Measurements from ENCODE around the gene ATG9B.

The ATG9B gene

GRCh38 chr7:150998341-150998740 lies 26.0 kb downstream of the ATG9B start:
- DNase-seq = no peak

DNA sequence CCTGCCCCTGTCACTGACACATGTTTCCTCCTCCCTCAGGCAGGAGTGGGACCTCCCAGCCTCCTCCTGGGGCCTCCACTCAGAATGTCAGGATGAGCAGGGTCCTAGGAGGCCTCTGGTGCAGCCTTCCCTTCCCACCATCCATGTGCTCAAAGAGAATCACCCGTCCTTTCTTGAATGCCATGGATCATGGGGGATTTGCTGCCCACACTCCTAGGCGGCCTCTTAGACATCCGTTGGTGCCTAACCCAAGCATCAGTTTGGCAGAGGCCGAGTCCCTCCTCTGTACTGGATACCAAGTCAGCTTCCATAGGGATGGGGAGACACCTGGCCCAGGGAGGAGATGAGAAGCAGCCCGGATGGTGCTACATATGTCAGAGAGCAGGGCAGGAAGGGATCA lies 26.5 kb downstream of the ATG9B start:
- no peak for DNase-seq

GRCh38 chr7:150997075-150997511 lies 27.2 kb downstream of the ATG9B start:
- DNase-seq = no peak

GRCh38 chr7:150996376-150997074 lies 27.8 kb downstream of the ATG9B start:
- DNase-seq = no peak

GRCh38 chr7:150994838-150995510 lies 29.3 kb downstream of the ATG9B start:
- DNase-seq = no peak

DNA sequence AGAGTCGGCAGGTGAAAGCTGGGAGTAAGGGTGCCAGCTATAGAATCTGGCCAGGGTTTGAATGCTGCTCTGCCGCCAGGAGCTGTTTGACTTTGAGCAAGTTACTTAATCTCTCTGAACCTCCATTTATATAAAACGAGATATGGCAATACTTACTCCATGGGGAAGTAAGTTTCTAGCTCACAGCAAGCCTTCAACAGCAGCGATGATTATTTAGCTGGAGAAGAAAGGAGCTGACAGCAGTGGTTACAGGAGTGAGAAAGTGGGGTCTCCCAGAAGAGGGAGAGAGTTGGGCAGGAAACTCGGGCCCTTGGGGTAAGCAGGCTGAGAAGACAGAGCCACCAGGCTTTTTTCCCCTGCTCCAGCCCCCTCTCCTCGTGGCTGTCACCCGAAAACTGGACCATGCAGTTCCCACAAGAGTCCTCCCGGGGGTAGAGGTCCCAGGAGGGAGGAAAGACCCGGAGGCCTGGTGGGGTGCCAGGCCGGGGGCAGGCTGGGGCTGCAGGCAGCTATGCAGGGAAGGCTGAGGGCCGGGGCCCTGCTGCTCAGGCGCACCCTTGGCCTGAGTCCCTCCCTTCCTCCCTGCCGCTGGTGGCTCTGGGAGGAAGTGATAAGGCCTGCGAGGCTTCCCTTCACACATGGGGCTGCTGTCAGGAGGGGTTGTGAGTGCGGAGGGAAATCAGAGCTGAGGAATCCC lies 30.0 kb downstream of the ATG9B start:
- no peak for DNase-seq

GRCh38 chr7:150993511-150993910 lies 30.8 kb downstream of the ATG9B start:
- DNase-seq = no peak

DNA sequence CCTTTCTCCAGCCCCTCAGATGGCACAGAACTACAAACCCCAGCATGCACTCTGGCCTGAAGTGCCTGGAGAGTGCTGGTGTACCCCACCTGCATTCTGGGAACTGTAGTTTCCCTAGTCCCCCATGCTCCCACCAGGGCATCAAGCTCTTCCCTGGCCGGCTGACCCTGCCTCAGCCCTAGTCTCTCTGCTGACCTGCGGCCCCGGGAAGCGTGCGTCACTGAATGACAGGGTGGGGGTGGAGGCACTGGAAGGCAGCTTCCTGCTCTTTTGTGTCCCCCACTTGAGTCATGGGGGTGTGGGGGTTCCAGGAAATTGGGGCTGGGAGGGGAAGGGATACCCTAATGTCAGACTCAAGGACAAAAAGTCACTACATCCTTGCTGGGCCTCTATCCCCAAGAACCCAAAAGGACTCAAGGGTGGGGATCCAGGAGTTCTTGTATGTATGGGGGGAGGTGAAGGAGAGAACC lies 31.4 kb downstream of the ATG9B start:
- DNase-seq = no peak

DNA sequence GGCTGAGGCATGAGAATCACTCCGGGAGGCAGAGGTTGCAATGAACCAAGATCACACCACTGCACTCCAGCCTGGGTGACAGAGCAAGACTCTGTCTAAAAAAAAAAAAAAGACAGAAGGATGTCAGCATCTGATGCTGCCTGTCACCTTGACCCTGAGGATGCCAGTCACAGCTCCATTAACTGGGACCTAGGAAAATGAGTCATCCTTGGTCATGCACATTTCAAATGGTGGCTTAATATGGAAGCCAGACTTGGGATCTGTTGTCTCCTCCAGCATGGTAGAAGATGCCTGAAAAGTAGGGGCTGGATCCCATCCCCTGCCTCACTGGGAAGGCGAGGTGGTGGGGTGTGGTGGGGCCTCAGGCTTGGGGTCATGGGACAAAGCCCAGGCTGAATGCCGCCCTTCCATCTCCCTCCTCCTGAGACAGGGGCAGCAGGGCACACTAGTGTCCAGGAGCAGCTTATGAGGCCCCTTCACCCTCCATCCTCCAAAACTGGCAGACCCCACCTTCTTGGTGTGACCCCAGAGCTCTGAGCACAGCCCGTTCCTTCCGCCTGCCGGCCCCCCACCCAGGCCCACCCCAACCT lies 32.1 kb downstream of the ATG9B start:
- DNase-seq = no peak

GRCh38 chr7:150990416-150991186 lies 33.7 kb downstream of the ATG9B start, which contains the start of gene NOS3:
TSS of gene NOS3 (plus strand) at chr7:150991017. CDS start at chr7:150993804, 2,787 bp downstream.
- DNase-seq = no peak

- DNase-seq = no peak
These were observed 34.8 kb downstream of the ATG9B start for GRCh38 chr7:150989456-150989855.

DNA sequence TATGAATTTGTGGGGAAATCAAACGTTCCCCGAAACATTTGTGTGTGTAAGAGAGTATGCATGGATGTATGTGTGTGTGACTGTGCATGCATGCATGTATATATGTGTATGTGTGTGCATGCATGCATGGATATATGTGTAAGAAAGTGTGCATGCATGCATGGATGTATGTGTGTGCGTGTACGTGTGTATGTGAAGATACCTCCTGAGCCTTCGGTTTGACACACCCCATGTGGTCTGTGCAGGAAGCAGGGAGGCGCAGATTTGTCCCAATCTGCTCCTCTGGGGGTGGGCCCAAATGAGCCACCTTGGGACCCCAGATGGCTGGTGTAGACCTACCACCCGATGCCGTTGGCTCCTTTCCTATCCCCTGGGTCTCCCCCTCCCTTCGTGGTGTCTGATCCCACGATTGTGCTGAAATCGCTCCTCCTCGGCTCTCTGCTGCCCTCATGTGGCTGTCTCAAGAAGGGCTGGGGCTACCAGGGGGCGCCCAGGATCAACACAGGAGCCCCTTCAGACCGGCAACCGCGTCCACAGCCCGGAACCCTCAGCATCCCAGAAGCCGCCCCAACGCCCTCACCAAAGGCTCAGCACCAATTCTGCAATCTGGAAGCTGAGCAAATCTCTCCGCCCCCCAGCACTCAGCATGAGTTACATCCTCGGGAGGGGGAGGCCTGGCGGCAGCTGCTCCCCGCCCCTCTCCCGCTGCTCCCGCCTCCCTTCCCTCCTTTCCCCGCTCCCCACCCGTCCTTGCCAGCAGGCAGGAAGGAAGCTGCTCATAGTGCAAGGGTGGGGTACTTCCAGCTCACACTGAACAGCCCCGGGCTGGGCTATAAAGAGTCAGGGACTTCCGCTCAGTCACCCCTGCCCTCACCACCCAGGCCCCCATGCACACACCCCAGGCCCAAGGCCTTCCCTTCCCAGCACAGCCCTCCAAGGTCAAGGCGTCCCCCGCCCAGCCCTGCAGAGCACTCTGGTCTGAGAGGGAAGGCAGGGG lies 35.8 kb downstream of the ATG9B start:
- DNase-seq = peak; percentile 67

DNA sequence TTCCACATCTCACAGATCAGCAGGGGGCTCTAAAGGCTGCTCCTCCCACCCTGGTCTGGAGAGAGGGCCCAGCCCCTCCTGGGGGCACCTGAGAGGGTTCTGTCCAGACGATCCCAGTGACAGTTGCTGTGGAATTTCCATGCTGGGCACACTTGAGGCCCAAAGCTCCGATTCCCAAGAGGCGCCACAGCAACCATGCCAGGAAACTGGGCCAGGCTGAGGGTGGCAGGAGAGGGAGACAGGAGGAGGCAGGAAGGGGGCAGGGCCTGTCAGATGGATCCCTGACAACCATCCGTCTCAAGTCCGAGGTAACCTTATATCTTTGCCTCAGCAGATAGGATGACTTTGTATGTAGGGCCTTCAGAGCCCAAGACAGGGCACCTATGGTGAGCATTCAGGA lies 37.7 kb downstream of the ATG9B start:
- DNase-seq = no peak

DNA sequence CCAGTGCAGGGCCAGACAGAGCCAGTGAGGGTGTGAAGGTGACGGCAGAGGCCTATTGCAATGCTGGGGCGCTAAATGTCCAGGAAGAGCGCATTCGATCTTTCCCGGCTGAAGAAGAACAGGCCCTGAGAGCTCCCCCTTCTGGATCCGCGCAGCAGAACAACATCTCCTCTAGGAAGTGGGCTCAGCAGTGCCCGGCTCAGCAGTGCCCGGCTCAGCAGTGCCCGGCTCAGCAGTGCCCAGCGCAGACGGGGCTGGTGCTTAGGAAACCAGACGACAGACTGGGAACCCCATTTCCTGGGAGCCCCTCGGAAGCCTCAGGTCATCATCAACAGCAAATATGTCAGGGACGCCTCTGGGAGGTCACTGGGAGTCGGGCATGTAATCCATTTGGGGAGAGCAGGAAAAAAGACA lies 38.2 kb downstream of the ATG9B start:
- DNase-seq = peak; percentile 62

DNA sequence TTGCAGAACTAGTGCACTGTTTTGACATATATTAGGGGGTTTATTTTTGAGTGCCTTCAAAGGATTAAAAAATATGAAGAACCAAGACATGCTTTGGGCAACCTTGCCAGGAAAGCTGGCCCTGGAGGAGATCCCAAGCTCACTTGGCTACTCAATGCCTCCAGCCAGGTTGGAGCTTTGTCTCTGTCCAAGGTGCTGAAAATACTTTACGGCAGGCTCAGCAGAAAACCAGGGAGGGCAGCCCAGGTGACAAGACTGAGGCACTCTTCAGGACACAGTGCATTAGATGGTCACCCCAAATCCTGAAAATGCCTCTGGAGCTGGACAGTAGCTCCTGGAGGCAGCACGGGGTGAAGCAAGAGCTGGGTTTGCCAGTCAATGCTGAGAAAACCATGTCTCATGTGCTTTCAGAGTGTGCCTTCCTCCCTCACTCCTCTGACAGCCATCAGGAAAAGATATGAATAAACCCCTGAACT lies 40.4 kb downstream of the ATG9B start:
- DNase-seq = no peak

DNA sequence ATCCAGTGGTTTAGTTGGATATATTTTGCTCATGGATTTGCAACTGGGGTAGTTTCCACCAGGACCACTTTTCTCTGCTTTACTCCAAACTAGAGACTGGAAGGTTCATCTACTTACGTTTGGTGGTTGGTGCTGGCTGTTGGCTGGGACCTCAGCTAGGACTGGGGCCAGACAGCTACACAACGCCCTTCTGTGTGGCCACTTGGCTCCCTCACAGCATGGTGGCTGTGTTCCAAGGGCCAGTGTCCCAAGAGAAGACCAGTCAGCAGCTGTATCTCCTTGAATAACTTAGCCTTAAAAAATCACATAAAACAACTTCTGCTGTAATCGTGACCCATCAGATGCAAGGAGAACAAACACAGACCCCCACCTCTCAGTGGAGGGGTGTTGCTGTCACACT lies 41.9 kb downstream of the ATG9B start:
- no peak for DNase-seq

GRCh38 chr7:150981644-150982043 lies 42.6 kb downstream of the ATG9B start:
- DNase-seq = no peak

DNA sequence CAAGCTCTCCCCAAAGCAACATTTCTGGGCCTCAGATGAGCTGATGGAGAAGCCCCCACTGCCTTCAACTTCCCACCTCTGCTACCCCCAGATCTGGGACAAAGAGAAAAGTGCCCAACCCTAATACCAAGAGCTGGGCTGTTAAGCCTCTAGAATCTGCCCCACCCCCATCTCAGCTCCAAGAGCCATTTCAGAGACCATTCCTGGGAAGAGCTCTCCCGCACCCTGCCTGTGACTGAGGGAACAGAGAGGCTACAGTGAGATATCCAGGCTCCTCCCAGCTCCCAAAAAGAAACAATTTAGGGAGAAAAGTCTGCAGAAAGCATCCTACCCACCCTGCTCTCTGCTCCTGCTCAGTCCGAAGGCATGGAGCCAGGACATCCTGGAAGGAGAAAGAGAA lies 43.6 kb downstream of the ATG9B start:
- DNase-seq = no peak

DNA sequence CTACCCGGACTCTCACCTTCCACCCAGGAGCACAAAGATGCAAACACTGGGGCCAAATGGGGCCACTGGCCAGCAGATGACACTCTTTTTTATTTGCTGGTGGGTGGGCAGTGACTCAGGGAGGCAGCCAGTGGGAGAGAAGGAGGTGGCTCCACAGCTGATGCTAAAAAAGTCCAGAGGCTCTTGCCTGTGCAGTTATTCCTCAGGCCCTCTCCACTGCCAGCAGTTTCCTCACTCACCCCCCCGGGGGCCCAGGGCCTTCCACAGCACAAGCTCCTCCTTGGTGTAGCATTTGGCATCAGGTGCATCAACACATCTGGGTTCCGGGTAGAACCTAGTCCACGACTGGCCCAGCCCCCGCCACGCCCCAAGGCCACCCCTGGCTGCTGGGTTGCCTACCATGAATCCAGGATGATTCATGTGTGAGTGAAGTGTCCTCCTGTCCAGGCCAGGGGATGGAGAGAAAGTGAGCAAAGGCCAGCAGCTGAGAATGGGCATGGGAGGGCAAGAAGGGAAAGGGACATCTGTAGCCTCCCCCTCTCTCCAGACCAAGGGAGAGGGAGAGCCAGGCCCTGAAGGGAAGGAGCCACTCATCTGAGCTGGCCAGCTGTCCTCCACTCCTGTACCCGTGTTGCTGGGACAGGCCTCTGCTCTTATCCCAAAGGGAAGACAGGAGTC lies 44.4 kb downstream of the ATG9B start:
- DNase-seq = no peak

GRCh38 chr7:150978126-150978789 lies 46.0 kb downstream of the ATG9B start, which contains the start of gene KCNH2:
TSS of gene KCNH2 (minus strand) at chr7:150978321. CDS start at chr7:150977913, 408 bp downstream.
- peak; percentile 45 for DNase-seq
